Left lung (tissue), 10 donors: ENCODE data around the gene FHOD3. TPM values are rescaled to one million over a fixed set of nuclear protein-coding genes. Genes with fewer than 3 reads are reported as not detected.

Experiments
- ATAC-seq: fragments of 200-7000 bp; cut with Tn5 transposase; one replicate; pipeline ENCODE4 v1.9.1; 2020; ENCODE audit warnings: moderate library complexity
- DNase-seq, 4 donors: peaks; one replicate each; pipeline ENCODE4 v3.0.0-alpha.2; 2013 to 2020
- H3K27ac ChIP-seq, 2 donors: fragments of 200-600 bp; sonication (generic) in 1 of 2; one replicate each; pipeline versions ENCODE4 v1.5.0 to v1.8.0; 2020 to 2021
- H3K27me3 ChIP-seq, 2 donors: fragments of 200-600 bp; sonication (generic) in 1 of 2; one replicate each; pipeline versions ENCODE4 v1.5.0 to v1.8.0; 2020 to 2021
- H3K36me3 ChIP-seq, 2 donors: fragments of 200-600 bp; sonication (generic) in 1 of 2; one replicate each; pipeline versions ENCODE4 v1.5.0 to v1.8.0; 2020 to 2021
- H3K4me1 ChIP-seq, 2 donors: fragments of 200-600 bp; one replicate each; pipeline ENCODE4 v1.8.0; 2021
- H3K4me3 ChIP-seq, 2 donors: fragments of 200-600 bp; sonication (generic) in 1 of 2; one replicate each; pipeline versions ENCODE4 v1.5.0 to v1.8.0; 2020 to 2021; ENCODE audit warnings: mild to moderate bottlenecking in 1 of 2
- H3K9me3 ChIP-seq, 2 donors: fragments of 200-600 bp; sonication (generic) in 1 of 2; one replicate each; pipeline versions ENCODE4 v1.5.0 to v1.8.0; 2020 to 2021
- CTCF ChIP-seq, 2 donors: fragments of 200-600 bp; sonication (generic) in 1 of 2; IDR thresholded peaks; one replicate each; pipeline versions ENCODE4 v1.5.0 to v1.8.0; 2021; ENCODE audit warnings: antibody characterized with exemption in 2 of 2
- intact Hi-C, 2 donors: fragments of 100-400 bp; cut with DNase I; formaldehyde crosslinking; loops; one replicate each; pipeline versions ENCODE4 v1.11.2 to v1.14.2; 2022
- polyA plus RNA-seq, 6 donors: library from polyadenylated mRNA; unstranded; fragments of 120-200 nt; gene quantifications; one replicate each; pipeline ENCODE4 v1.2.1, GENCODE V29; 2013; ENCODE audit not compliant: insufficient read length in 6 of 6
- total RNA-seq, 2 donors: library from RNA; stranded (reverse); fragmentation: NEBNext Ultra II Directional; extraction: Animal tissue kit (Norgen Biotek cat#: 25700); gene quantifications; one replicate each; pipeline ENCODE4 v1.2.1, GENCODE V29; 2021
- donor health status: DM: no; HTN: yes; CAD: no.
- donor health status: DM: no; HTN: no; CAD: no.

The FHOD3 gene
- total and polyA plus RNA-seq, 8 donors: 0.55 to 2.9 (median 1.5) TPM

GRCh38 chr18:36499938-36500337, 202.4 kb downstream of the FHOD3 start:
- no peak for ATAC-seq
- DNase-seq: no peak
- H3K36me3 ChIP-seq: no peaks in the 10 kb centered on the region
- no peak overlapping the region for H3K27ac ChIP-seq
- intact Hi-C loops: no loop called here
- H3K27me3 ChIP-seq: no peaks in the 10 kb centered on the region
- TF ChIP-seq CTCF (IDR thresholded peaks at IDR 0.05): no peak
- H3K9me3 ChIP-seq: no peaks in the 10 kb centered on the region
- H3K4me1 ChIP-seq: no peaks in the 10 kb centered on the region
- H3K4me3 ChIP-seq: no peak overlapping the region

DNA sequence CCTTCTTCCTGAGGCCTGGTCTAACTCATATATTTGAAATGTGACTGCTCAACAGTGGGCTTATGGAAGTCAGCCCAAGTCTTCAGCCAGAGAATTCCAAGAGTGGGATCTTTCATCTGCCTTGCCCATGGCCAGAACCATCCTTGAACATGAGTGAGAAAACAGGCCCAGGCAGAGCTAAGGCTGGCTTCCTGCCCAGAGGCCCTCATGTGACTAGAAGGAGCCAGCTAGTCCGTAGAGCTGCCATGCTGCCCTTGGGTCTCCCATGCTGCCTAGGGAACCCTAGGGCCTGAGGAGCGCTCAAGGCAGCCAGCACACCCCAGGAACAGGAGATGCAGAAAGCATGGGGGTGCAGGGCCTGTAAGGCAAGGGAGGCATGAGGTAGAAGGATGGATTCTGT, 203.6 kb downstream of the FHOD3 start:
- H3K27me3 ChIP-seq: no peaks in the 10 kb centered on the region
- no peak for TF ChIP-seq CTCF (IDR thresholded peaks at IDR 0.05)
- H3K4me1 ChIP-seq: no peaks in the 10 kb centered on the region
- DNase-seq (no peak), ATAC-seq (no peak)
- H3K9me3 ChIP-seq: no peaks in the 10 kb centered on the region
- no peaks in the 10 kb centered on the region for H3K36me3 ChIP-seq
- no peak overlapping the region for H3K27ac ChIP-seq
- H3K4me3 ChIP-seq: no peak overlapping the region
- intact Hi-C loops: no loop called here

GRCh38 chr18:36503477-36503876, 206.0 kb downstream of the FHOD3 start:
- TF ChIP-seq CTCF (IDR thresholded peaks at IDR 0.05): no peak
- Histone ChIP-seq H3K36me3 (no peaks in the 10 kb centered on the region), H3K27me3 (no peaks in the 10 kb centered on the region), H3K9me3 (no peaks in the 10 kb centered on the region), H3K4me1 (no peaks in the 10 kb centered on the region), H3K4me3 (no peak overlapping the region), H3K27ac (no peak overlapping the region)
- no peak for ATAC-seq
- DNase-seq: no peak
- intact Hi-C loops: no loop called here

DNA sequence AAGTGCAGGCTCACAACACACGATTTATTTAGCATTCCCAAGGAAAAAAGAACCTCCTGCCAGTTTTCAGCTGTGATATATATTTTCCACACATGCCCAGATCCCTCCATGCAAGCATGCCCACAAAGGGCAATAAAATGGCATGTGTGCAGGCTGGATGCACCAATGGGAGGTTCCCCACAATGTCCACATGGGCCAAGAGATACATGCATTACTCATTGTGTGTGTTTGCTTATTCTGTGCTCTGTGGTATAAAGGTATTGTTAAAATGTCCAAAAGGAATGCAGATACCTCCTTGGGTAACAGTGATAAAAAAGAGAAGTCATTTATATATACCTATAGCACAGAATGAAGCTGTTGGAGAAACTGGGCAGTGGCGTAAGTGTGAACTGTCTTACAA, 207.4 kb downstream of the FHOD3 start:
- ATAC-seq (no peak), DNase-seq (no peak)
- no peaks in the 10 kb centered on the region for H3K9me3 ChIP-seq
- no peaks in the 10 kb centered on the region for H3K4me1 ChIP-seq
- no peak overlapping the region for H3K4me3 ChIP-seq
- intact Hi-C loops: no loop called here
- TF ChIP-seq CTCF (IDR thresholded peaks at IDR 0.05): no peak
- no peaks in the 10 kb centered on the region for H3K36me3 ChIP-seq
- H3K27me3 ChIP-seq: no peaks in the 10 kb centered on the region
- H3K27ac ChIP-seq: no peak overlapping the region

GRCh38 chr18:36505665-36506064, 208.2 kb downstream of the FHOD3 start:
- intact Hi-C loops: no loop called here
- ATAC-seq: no peak

More at GRCh38 chr18:36505665-36506064, 208.2 kb downstream of the FHOD3 start:
- no peak for TF ChIP-seq CTCF (IDR thresholded peaks at IDR 0.05)
- Histone ChIP-seq H3K4me3 (no peak overlapping the region), H3K27ac (no peak overlapping the region), H3K27me3 (no peaks in the 10 kb centered on the region), H3K36me3 (no peaks in the 10 kb centered on the region), H3K4me1 (no peaks in the 10 kb centered on the region), H3K9me3 (no peaks in the 10 kb centered on the region)
- DNase-seq: no peak
